Measurements from ENCODE around the gene KLHL15. TPM values are rescaled to one million over a fixed set of nuclear protein-coding genes. Genes with fewer than 3 reads are reported as not detected.

The KLHL15 gene
- total and polyA plus RNA-seq, 2 donors (not counting 3 experiments of a cell fraction or from before 2014, with no cell fraction given): 1.4 to 3.6 TPM

DNA sequence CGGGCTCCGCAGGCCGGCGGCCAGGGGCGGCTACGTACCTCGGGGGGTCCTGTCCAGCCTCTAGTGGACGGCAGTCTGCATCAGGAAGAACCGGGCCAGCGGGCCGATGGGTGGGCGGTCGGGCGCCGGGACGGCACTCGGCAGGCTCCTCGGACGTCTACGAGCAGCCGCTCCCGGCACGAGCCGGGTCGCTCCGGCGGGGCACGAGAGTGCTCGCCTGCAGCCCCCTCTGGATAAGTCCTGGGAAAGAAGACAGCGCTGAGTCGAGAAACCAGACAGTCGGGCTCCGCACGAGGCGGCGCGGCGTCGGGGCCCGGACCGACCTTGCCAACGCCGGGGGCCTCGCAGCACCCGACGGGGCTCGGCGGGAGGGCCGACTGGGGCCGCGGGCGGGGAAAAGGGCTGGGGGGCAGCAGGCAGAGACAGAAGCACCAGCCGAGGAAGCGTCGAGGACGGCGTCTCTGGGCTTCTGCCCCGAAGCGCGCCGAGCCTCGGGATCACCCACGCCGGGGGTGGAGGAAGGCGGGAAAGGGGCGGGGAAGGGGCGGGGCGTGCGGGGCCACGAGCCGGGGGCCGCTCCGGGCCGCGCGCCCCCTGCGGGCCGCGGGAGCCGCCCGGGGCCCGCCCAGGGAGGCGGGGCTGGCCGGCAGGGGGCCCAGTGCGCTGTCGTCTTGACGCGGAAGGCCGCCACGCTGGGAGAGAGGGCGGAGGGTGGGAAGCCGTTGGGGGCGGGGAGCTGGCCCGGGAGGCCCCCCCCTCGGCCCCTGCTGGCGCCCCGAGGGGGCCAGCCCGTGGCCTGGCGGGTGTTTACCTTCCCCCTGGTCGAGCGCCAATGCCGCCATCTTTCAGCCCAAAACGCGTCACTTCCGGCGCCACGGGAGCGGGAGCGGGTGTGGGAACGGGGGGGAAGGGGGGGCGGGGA is 1.9 kb downstream of the KLHL15 start:
- Histone ChIP-seq H3K79me2 (ENCODE audit: control insufficient read depth, insufficient read depth, low read length) (peaks cover 25% of the 10 kb centered on the region), H3K4me2 (ENCODE audit: insufficient read depth, low read length) (peak overlapping the region; percentile 93)

More for the DNA sequence above, 1.9 kb downstream of the KLHL15 start:
- ChIA-PET POLR2A (interaction anchor here (0.6 to 1.8 kb wide), 3 partner anchors 16 to 242 kb away, joined by 3 to 14 read pairs (median 5); partner anchors contain the start of genes EIF2S3 and SAT1), CTCF (interaction anchor here (0.5 to 2.5 kb wide), 2 partner anchors 29 to 217 kb away, joined by 3 to 32 read pairs; partner anchors contain the start of gene EIF2S3)
- Histone ChIP-seq H4K20me1 (replicated peaks; ENCODE audit: control insufficient read depth, extremely low read depth, insufficient read depth, low read length) (no peaks in the 10 kb centered on the region), H3K4me1 (ENCODE audit: control insufficient read depth, extremely low read depth, insufficient read depth, low read length) (peaks cover 8% of the 10 kb centered on the region), H2AFZ (ENCODE audit: low read depth, low read length) (no peak overlapping the region), H3K27me3 (ENCODE audit: control insufficient read depth in 2 of 2, insufficient read depth in 2 of 2, low read length in 2 of 2) (no peaks in the 10 kb centered on the region), H3K4me3 (replicated peaks in 1 of 3; ENCODE audit: insufficient read depth in 1 of 3, low read depth in 1 of 3, low read length in 3 of 3) (peak overlapping the region; percentile 81 to 93 (median 86)), H3K27ac (ENCODE audit: insufficient read depth, low read depth, low read length) (peak overlapping the region; percentile 90), H3K36me3 (ENCODE audit: control insufficient read depth in 2 of 2, extremely low read depth in 1 of 2, insufficient read depth in 2 of 2, low read length in 2 of 2) (no peaks in the 10 kb centered on the region), H3K9me3 (replicated peaks; ENCODE audit: control insufficient read depth, insufficient read depth, low read length) (no peaks in the 10 kb centered on the region), H3K9ac (replicated peaks; ENCODE audit: extremely low read depth, insufficient read depth, low read length) (peak overlapping the region; percentile 86), H3K9me1 (replicated peaks; ENCODE audit: control insufficient read depth, extremely low read depth, insufficient read depth, low read length) (no peaks in the 10 kb centered on the region)
- FAIRE-seq: peak; percentile 96
- TF ChIP-seq, protein P1, sequence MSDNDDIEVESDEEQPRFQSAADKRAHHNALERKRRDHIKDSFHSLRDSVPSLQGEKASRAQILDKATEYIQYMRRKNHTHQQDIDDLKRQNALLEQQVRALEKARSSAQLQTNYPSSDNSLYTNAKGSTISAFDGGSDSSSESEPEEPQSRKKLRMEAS (IDR thresholded peaks at IDR 0.05; ENCODE audit: insufficient read depth, insufficient read length): no peak
- TF ChIP-seq POLR2AphosphoS5 (IDR thresholded peaks at IDR 0.05; ENCODE audit: insufficient read depth, low read depth, low read length) (peak; percentile 78), POLR2A (IDR thresholded peaks at IDR 0.05; ENCODE audit: low read depth, low read length) (peak; percentile 81), CTCF (IDR thresholded peaks at IDR 0.05; ENCODE audit: extremely low read depth in 1 of 2, insufficient read depth in 1 of 2, low read depth in 1 of 2, low read length in 2 of 2) (peak in 1 of 2 donors; percentile 20), EZH2 (IDR thresholded peaks at IDR 0.05; ENCODE audit: borderline replicate concordance, low read depth, low read length, severe bottlenecking) (no peak), MYC (IDR thresholded peaks at IDR 0.05; ENCODE audit: low read depth, low read length) (no peak)
- BruUV-seq (replicated peaks): no TSS peak
- peak; percentile 86 for DNase-seq (ENCODE audit: low read depth, low spot score)
- intact Hi-C loops (cut with micrococcal nuclease) (loop anchor here (1.0 to 5.0 kb wide), 5 partner anchors 29 to 243 kb away; partner anchors contain the start of genes CXorf58, EIF2S3 and SAT1), dilution Hi-C loops (cut with MboI; ENCODE audit: extremely low pct_ligation_motif_present, low sequenced_read_pairs) (no loop called here)
